SK-N-MC (cell line): ENCODE data around the gene TMEM182.

Experiments used
- EZH2 ChIP-seq: fragments of 200-600 bp; sonication (generic); IDR thresholded peaks from one replicate; pipeline ENCODE4 v1.6.1; 2017; ENCODE audit warnings: antibody characterized with exemption
- POLR2AphosphoS5 ChIP-seq: IDR thresholded peaks from 2 replicates; pipeline ENCODE4 v1.6.1; 2012; ENCODE audit warnings: mild to moderate bottlenecking, low read depth, low read length, borderline replicate concordance

DNA sequence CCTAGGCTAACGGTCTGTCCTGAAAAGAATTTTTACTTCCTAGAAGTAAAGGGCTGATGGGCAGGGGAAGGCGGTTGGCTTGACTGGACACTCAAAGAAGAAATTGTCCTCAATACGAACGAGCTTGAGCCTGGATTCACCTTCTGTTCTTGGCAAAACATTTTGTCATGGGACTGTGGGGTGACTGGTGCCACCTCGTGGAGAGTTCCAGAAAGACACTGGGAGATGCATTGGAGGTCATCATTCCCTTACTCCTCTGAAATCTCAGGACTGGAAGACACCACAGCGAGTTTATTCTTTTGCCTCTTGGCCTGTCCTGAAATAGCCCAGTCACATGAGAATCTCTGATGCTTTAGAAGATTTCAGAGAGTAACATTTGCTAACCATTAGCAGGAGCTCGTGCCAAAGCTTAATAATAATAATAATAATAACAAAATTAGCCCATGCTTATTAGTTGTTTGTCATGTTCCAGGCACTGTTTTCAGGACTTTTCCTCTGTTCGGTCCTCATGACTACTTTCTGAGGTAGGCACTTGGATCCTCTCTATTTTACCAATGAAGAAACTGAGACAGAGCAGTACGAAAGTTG is 44.5 kb downstream of the TMEM182 start:
- TF ChIP-seq EZH2 (no peak), POLR2AphosphoS5 (no peak)
